ENCODE data around the gene FAM163B. TPM values are rescaled to one million over a fixed set of nuclear protein-coding genes. Genes with fewer than 3 reads are reported as not detected.
A peak's percentile ranks its signal among the peaks of the same experiment; 100 is the strongest.

FAM163B gene
- total RNA-seq, 1 experiment from 2014 or later = not detected

GRCh38 chr9:133616643-133617405 lies 7.6 kb upstream of the FAM163B start:
- no peak for DNase-seq (ENCODE audit: low read depth)

DNA sequence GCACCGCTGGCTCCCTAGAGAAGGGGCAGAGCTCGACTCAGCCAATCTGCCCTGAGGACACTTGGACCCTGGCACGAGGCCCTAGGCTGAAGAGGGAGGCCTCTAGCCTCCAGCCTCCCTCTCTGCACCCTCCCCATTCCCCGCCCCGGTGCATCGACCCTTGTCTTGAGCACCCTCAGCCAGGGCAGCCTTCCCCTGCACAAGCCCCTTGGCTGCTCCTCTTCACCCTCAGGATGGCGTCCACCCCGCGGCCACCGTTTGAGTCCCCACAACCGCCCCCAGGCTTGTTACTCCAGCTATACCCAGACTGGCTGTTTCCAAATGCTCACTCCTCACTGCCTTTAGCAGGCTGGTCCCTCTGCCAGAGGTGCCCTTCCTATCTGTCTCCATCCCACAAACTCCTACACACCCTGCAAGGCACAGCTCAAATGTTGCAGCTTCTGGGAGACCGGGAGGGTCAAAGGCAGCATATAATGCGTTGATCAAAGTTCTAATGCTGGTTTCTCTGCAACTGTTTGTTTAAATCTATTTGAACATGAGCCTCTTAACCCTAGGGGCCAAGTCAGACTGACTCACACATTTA lies 6.5 kb upstream of the FAM163B start:
- DNase-seq (ENCODE audit: low read depth) = no peak

DNA sequence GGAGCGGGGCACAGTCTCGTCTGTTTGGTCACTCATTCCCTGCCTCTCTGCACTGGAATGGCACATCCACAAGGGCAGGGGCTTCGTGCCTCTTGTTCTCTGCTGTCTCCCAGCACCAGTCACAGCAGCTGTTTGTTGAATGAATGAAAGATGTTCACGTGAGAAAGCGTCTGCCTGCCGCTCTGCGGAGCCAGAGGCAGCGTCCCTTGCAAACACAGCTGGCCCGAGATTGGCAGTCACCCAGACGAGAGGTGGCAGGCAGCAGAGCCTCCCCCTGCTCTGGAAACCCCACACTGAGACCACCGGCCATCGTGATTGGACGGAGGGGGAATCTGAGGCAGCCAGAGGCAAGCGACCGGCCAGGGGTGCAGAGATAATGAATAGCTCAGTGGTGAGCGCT lies 6.0 kb upstream of the FAM163B start:
- no peak for DNase-seq (ENCODE audit: low read depth)

DNA sequence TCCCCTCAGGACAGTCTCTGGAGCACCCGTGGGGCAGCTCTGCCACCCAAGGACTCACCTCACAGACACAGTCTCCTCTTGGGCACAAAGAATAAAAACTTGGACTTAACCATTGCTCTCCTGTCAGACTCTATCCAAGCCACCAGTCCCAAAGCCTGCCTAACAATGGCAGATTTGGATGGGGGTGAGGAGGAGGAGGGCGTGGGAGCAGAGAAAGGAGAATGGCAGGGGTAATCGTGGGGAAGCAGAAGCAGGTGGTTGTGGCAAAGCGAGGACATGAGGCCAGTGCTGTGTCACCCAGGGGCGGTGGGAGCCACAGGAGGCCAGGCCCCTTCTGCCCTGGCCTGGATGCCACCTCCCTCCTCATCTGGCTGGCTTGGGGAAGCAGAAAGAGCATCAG lies 5.5 kb upstream of the FAM163B start:
- DNase-seq (ENCODE audit: low read depth) = no peak

- DNase-seq (ENCODE audit: low read depth) = no peak
Measured at GRCh38 chr9:133614056-133614455, 4.9 kb upstream of the FAM163B start.

DNA sequence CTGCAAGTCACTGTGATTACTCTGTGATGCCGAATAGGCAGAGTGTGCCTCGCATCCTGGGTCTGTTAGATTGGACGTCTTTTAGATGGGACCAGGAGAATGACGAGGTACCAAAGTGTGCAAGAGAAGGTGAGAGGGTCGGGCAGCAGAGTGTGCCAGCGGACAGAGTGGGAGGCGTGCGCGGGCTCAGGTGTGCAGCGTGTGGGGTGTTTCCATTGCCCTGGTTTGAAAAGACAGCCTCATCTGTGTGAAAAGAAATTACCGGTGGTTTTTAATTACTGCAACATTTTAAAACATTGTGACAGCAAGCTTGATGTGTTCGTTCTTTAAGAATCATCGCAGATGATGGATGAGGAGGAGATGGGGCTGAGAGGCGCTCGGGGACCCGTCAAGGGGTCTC lies 4.2 kb upstream of the FAM163B start:
- no peak for DNase-seq (ENCODE audit: low read depth)

GRCh38 chr9:133612816-133613215 lies 3.6 kb upstream of the FAM163B start:
- DNase-seq (ENCODE audit: low read depth) = no peak

DNA sequence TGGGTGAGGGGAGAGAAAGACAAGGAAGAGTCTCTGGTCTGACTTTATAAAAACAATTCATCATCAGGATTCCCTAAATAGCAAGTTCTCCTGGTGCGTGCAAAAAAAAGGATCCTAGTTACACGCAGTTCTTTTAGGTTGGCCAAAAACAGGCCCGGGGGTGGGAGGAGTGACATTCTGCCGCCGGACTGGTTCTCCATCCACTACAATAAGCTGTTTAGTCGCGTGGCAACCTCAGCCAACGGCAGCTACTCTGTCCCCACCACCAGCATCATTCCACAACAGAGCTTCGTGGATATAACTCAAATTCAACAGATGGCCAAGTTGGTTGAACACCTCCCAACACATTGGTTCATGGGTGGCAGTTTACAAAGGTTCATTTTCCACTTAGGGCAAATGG lies 2.9 kb upstream of the FAM163B start:
- DNase-seq (ENCODE audit: low read depth) = no peak

- DNase-seq (ENCODE audit: low read depth) = no peak
Measured at GRCh38 chr9:133610845-133611244, 1.7 kb upstream of the FAM163B start.

GRCh38 chr9:133608889-133609288 lies 300 bp downstream of the FAM163B start:
- no peak for DNase-seq (ENCODE audit: low read depth)

GRCh38 chr9:133608382-133608781 lies 807 bp downstream of the FAM163B start:
- DNase-seq (ENCODE audit: low read depth) = no peak

GRCh38 chr9:133607976-133608375 lies 1.2 kb downstream of the FAM163B start:
- DNase-seq (ENCODE audit: low read depth) = no peak

DNA sequence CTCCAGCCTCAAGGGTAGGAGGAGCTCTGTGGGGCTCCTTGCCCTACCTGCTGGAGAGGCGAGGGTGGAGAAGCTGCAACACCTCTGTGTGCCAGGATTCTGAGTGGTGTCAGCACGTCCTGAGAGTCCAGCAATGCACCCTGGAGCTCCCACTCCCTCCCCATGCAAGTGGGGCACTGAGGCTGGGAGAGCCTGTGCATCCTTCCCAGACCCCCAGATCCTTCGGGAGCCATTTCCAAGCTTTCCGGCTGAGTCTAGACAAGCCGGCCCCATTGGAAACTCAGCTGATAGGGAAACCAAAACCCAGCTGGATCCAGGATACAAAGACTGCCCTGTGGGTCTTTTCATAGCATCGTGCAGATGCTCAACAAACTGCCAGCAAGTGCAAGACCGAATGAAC lies 1.8 kb downstream of the FAM163B start:
- DNase-seq (ENCODE audit: low read depth) = no peak

DNA sequence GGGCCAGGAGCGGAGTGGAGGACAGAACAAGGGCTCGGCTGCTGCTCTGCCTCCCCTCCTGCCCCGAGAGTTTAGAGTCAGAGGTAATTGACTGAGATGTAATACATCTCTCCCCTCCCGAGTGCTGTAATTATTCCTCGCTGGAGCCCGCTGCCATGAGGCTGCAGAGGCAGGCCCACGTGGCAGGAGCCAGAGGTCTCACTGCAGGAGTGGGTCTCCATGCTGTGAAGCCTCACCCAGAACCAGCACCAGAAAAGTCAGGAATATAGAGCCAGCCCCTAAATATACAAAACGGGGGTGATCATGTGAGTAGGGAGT lies 2.5 kb downstream of the FAM163B start:
- DNase-seq (ENCODE audit: low read depth) = no peak

- no peak for DNase-seq (ENCODE audit: low read depth)
Measured at GRCh38 chr9:133605856-133606707, 3.1 kb downstream of the FAM163B start.

DNA sequence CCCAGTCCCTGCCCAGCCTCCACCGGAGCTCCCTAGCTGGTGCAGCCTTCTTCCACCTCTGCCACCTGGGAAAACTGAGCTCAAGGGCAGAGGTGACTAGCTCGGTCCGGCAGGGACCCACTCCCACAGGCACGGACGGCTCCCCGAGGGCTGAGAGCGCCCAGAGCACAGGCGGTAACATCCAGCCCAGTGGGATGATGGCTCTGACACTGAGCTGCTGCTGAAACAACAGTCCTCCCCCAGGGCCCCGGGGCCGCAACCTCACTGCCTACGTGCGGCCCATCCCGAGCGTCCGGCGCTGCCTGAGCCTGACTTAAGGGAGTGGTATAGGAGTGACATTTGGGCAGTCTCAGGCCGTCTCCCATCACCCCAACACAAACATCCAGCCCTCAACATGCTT lies 3.7 kb downstream of the FAM163B start:
- DNase-seq (ENCODE audit: low read depth) = no peak

GRCh38 chr9:133604856-133605255 lies 4.3 kb downstream of the FAM163B start:
- peak; percentile 14 for DNase-seq (ENCODE audit: low read depth)

DNA sequence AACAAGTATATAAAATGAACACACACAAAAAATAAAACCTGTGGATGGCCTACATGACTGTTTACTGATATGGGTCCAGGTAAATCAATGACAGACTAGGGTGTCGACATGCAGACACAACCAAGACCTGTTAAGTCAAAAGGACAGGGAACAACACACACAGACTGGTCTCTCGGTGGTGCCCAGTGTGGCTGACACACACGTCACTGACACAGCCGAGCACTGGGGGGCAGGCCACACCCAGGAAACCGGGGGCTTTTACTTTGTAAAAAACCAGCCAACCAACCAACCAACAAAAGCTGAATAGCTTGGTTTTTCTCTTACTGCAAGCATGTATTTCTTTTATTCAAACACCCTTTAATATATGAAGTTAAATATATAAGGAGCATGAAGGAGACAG lies 5.0 kb downstream of the FAM163B start:
- DNase-seq (ENCODE audit: low read depth) = peak; percentile 18

DNA sequence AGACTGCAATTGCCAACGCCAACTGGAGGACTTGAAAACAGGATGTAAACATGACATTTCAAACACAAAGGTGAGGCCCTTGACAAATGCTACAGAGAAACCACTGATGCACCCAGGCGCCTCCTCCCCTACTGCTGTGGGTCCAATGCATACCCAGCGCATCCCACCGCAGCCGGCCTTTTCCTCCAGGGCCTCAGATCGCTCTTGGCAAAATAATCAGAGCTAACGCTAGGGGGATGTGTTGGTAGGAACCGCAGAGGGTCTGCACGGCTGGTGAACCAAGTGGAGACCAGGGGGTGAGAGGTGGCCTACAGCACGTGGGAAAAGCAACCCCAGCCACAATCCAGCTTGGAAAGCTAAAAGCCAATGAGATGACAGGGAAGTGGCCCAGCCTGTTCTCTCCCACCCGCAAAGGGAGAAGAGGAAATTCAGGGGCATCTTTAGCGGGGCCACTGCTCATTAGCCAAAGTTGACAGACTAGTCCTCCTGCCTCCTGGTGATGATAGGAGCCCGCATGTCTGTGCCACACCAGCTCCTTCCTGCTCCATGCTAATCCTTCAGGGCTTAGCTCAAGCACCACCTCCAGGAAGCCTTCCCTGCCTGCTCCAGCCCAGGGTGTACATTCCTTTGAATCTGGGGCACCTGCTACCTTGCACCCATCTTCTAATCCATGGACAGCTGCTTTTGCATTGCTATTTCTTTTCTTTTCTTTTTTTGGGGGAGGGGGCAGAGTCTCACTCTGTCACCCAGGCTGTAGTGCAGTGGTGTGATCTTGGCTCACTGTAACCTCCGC lies 5.9 kb downstream of the FAM163B start:
- DNase-seq (ENCODE audit: low read depth) = no peak

DNA sequence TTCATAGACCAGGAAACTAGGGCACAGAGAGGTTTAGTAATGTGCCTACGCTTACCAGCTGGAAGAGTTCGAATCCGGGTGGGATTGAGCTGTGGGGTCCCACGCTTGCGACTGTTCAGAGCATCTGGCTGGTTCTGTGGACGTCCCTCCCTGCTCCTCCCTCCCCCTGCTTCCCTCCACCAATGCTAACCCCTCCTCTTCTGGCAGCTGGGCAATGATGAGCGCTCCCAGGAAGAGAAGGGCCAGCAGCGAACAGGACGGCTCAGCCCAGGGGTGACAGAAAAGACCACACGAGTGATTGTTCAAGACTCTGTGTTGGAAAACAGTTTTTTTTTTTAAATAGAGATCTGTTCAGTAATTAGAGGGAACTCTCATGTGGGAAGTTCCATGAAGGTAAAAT lies 6.9 kb downstream of the FAM163B start:
- DNase-seq (ENCODE audit: low read depth) = no peak

DNA sequence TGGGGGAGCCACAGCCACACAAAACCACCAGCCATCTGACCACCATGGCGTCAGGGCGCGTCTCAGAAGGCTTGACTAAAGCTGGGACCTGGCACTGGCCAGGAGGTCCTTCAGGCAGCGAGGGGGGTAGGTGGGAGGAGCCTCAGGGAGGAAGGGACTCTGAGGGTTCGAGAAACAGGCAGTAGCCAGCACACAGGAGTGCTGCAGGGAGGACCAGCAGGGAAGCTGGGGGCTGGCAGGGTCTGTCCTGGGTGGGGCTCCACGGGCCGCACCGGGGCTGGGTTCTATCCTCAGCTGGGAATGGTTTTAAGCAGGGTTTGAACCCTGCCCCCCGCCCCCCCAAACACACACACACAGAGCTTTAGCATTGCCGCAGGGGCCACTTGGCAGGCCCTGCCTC lies 7.4 kb downstream of the FAM163B start:
- no peak for DNase-seq (ENCODE audit: low read depth)

DNA sequence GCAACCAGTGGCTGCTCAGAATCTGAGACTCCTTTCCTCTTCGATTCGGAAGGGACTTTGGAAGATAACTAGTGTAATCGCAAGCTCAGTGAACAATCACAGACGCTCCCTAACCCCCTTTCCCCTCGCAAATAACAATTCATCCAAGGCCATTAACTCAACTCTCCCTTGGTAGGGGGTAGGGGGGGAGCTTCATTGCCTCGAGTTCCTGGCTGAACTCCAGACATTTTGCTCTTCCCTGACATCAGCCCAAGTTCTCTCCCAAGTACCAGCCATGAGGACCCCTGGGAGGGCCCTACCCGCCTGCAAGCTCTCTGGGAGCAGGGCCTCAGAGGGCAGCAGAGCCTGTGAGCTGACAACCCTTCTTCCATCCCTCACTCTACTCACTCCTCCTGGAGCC lies 8.4 kb downstream of the FAM163B start:
- no peak for DNase-seq (ENCODE audit: low read depth)

Measured in M059J (cell line).